Activated CD4-positive, CD25-positive, alpha-beta regulatory T cell treated with anti-CD3 and anti-CD28 coated beads, Interleukin-2, amount 50 U/mL, for 72 hours (primary cell): ENCODE results near the gene PRRG4.
"Not testable (repeated sequence)": the region's sequence is repeated elsewhere in the genome, so short reads cannot be mapped to it uniquely, and the experiment has no call there.

Experiments used
- DNase-seq: peaks from one replicate; pipeline ENCODE4 v3.0.0; 2021

The PRRG4 gene

GRCh38 chr11:32829680-32830412 is at the start of gene PRRG4:
TSS of gene PRRG4 (plus strand) at chr11:32829927. CDS start at chr11:32830530, 603 bp downstream.
- DNase-seq: peak; percentile 55

GRCh38 chr11:32780839-32781238 is 48.9 kb upstream of the PRRG4 start:
- DNase-seq: not testable (repeated sequence)

GRCh38 chr11:32781721-32782120 is 48.0 kb upstream of the PRRG4 start:
- DNase-seq: no peak

- no peak for DNase-seq
Observed at GRCh38 chr11:32785262-32785661, 44.5 kb upstream of the PRRG4 start.

GRCh38 chr11:32786811-32787210 is 42.9 kb upstream of the PRRG4 start:
- DNase-seq: no peak

- no peak for DNase-seq
Observed at GRCh38 chr11:32790916-32791315, 38.8 kb upstream of the PRRG4 start.

GRCh38 chr11:32792111-32792947 is 37.4 kb upstream of the PRRG4 start:
- DNase-seq: no peak

- DNase-seq: peak; percentile 64
Observed at GRCh38 chr11:32792948-32793475, 36.7 kb upstream of the PRRG4 start.

- DNase-seq: no peak
Observed at GRCh38 chr11:32794439-32794838, 35.3 kb upstream of the PRRG4 start, which contains the start of gene CCDC73. TSS of gene CCDC73 (minus strand) at chr11:32794662. CDS start at chr11:32760243, 34,419 bp downstream.

- DNase-seq: no peak
Observed at GRCh38 chr11:32796425-32796824, 33.3 kb upstream of the PRRG4 start.

- DNase-seq: peak; percentile 37
Observed at GRCh38 chr11:32809313-32809712, 20.4 kb upstream of the PRRG4 start.

GRCh38 chr11:32817181-32817851 is 12.4 kb upstream of the PRRG4 start:
- no peak for DNase-seq

GRCh38 chr11:32817852-32818183 is 11.9 kb upstream of the PRRG4 start:
- no peak for DNase-seq

GRCh38 chr11:32819187-32819586 is 10.5 kb upstream of the PRRG4 start:
- DNase-seq: no peak

- no peak for DNase-seq
Observed at GRCh38 chr11:32820497-32820896, 9.2 kb upstream of the PRRG4 start.

- DNase-seq: no peak
Observed at GRCh38 chr11:32821517-32821916, 8.2 kb upstream of the PRRG4 start.

GRCh38 chr11:32821917-32822560 is 7.7 kb upstream of the PRRG4 start:
- no peak for DNase-seq

GRCh38 chr11:32823617-32824016 is 6.1 kb upstream of the PRRG4 start:
- DNase-seq: not testable (repeated sequence)

- no peak for DNase-seq
Observed at GRCh38 chr11:32826113-32826512, 3.6 kb upstream of the PRRG4 start.

- no peak for DNase-seq
Observed at GRCh38 chr11:32827276-32827675, 2.5 kb upstream of the PRRG4 start.

GRCh38 chr11:32829157-32829679 is 509 bp upstream of the PRRG4 start:
- no peak for DNase-seq

GRCh38 chr11:32830413-32830738 is 649 bp downstream of the PRRG4 start:
- no peak for DNase-seq

- DNase-seq: no peak
Observed at GRCh38 chr11:32830796-32831195, 1.1 kb downstream of the PRRG4 start.
